GM15510 (cell line): ENCODE measurements around the gene LMTK3.

Source experiments
- POLR2A ChIP-seq: IDR thresholded peaks from 3 replicates; pipeline ENCODE4 v1.6.1; 2011; ENCODE audit warnings: borderline replicate concordance; ENCODE audit not compliant: insufficient read length; ENCODE audit errors: extremely low read depth

Gene LMTK3

DNA sequence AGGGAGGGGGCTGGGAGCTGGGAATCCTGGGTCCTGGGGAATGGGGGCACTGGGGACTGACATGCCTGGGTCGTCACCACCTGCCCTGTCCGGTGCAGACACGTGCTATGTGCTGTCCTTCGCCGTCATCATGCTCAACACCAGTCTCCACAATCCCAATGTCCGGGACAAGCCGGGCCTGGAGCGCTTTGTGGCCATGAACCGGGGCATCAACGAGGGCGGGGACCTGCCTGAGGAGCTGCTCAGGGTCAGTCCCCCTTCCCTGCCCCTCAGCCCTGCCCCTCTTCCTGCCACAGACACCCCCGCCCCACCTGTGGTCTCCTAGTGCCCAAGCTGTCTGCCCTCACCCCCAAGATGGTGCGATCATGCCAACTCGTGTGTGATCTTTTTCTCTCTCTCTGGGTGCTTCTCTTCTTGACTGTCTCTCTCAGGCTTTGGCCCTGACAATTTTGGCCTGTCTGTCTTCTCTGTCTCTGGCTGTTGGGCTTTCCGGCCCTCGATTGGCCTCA, 37.5 kb downstream of the LMTK3 start:
- TF ChIP-seq POLR2A: no peak

DNA sequence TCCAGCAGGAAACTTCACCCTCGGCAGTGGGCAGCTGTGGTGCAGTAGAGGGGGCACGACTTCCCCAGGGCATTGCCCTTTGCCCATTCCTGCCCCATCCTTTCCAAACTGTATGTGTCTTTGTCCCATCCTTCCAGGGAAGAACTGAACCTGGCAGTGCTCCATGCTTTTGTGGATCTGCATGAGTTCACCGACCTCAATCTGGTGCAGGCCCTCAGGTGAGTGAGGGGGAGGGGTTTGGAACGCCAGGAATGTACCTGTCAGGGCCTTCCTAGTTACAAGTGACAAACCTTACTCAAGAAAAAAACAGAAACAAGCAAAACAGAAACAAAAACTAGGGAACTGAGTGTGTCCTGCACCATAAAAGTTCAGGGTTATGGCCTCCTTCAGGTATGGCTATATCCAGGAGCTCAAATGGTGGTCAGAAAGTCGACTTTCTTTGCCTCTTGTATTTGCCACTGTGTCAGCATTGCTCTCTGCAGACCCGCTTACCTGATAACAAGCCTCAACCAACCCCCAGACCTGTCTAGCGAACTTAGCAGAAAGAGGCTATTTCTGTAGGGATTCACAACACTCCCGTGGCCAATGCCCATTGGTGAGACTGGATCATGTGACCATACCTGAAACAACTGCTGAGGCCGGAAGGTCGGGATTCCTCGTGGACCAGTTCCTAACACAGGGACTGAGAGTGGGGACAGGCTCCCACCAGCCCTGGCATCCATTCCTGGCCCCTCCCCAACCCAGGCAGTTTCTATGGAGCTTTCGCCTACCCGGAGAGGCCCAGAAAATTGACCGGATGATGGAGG, 38.3 kb downstream of the LMTK3 start:
- no peak for TF ChIP-seq POLR2A

DNA sequence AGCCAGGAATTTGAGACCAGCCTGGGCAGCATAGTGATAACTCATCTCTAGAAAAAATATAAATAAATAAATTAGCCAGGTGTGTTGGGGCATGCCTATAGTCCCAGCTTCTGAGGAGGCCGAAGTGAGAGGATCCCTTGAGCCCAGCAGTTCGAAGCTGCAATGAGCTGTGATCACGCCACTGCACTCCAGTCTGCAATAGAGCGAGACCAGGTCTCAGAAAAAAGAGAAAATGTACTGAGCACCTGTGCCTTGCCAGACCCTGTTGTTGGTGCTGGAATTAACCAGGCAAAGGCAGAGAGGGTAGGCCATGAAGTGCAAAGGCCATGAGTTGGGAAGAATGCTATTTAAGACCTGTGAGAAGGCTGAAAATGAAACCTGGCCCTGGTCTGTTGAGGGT, 39.8 kb downstream of the LMTK3 start:
- no peak for TF ChIP-seq POLR2A

DNA sequence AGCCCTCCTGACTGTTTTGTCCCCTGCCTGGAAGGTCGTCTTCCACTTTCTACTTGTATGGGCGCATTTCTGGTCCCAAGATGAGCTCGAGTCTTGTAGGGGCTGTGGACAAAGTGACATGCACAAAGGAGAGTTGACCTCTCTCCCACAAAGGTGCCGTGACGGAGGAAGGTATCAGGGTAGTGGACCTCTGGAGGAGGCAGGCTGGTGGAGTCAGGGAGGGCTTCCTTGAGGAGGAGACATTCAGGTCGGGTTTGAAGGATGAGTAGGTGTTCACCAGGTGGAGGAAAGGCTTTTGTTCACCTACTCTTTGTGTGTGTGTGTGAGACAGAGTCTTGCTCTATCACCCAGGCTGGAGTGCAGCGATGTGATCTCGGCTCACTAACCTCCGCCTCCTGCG, 40.8 kb downstream of the LMTK3 start:
- TF ChIP-seq POLR2A: no peak

DNA sequence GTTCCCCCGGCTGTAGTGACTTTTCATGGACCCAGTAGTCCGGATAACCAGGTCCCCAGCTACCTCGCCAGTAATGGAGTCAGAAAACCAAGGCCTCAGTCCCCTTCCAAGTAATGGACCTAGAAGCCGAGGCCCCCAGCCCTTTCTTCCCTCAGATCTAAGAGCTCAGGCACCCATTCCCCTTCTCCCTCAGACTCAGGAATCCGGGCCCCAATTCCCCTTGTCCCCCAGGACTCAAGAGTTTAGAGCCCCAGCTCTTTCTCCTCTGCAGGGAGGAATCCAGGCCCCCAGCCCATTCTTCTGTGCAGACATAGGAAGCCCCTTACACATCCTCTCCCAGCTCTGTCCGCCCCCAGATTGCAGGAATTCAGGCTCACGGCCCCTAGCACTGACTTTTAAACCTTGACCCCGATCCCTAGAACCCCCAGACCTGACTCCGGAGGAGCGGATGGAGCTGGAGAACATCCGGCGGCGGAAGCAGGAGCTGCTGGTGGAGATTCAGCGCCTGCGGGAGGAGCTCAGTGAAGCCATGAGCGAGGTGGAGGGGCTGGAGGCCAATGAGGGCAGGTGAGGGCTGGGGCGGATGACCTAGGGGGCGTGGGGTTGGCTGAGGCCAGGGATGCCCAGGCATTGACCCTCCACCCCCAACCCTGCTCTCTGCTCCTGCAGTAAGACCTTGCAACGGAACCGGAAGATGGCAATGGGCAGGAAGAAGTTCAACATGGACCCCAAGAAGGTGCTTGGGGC, 41.5 kb downstream of the LMTK3 start:
- TF ChIP-seq POLR2A: no peak

DNA sequence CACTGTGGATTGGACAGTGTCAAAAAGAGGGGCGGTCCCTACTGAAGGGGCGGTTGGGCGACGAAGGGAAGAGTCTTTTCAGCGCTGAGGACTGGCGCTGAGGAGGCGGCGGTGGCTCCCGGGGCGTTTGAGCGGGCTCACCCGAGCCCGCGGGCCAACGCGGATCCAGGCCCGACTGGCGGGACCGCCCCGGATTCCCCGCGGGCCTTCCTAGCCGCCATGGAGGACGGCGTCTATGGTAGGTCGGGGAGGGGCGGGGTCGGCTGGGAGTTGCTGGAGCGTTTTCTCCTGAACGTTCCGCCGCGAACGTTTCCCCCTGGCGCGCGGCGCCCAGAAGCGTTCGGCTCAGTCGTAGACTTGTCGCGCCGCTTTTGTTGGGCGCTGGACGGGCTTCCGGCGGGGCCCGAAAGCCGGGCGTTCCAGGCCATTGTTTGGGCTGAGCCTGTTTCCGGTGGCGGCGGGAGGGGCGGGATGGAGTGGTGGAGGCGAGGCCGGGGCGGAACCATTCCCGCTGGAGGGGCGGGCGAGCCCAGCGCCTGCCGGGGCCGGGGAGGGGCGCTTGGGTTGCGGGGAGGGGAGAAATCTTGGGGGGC, 42.2 kb downstream of the LMTK3 start, which contains the start of gene CYTH2:
CYTH2 (plus strand) TSS at position 81 of the 593 bp plus-strand sequence; CDS start at position 220, 139 bp downstream.
- peak; percentile 81 for TF ChIP-seq POLR2A

DNA sequence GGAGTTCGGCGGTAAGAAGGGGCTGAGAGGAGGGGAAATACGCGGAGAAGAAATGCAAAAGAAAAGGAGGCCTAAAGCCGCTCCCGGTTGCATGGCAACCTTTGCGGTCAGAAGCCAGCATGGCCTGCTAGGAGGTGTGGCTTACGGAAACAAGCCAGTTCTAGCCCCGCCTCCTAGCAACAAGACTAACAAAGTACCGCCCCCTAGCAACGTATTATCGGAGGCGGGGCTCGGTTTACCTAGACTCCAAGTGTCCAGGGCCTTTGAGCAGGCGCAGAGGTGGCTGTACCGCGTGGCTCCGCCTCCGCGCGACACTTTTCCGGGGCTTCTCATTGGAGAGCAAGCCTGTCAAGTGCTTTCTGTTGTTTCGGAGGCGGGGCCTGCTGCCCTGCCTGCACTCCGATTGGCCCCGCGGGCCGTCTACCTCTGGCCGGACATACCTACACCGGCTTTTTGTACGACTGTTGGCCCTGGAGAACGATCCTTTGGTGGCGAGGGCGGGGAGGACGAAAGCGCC, 42.8 kb downstream of the LMTK3 start:
- no peak for TF ChIP-seq POLR2A

DNA sequence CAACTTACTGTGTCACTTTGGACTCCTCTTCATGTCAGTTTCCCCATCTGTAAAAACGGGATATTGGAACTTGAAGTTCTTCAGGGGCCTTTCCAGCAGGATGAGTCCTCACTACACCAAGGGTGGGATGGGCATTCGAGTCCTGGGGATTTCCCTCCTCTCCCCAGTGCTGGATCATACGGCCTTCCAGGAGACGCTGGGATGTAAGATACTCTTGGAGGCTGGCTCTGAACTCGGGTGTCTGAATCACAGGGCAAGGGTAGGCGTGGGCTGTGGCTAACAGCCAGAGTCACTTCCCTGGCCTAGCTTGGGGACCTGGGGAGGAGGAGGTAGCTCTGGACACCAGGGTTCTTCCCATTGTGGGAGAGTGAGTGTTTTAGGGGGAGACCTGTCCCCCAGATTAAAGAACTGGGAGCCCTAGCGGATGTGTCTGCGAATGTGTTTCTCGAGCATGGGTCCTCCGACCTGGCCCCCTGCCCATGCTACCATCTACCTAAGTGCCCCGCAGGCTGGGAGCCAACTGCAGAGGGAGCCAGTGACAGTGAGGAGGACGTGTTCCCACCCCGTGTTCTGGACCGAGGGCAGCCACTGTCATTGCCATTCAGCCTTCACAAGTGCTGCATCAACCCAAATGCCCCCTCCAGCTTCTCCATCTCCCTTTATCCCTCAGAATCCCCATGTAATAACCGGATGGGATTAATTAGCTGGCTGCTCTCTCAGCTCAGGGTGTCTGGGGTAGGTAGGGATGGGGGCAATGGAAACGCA, 44.9 kb downstream of the LMTK3 start:
- no peak for TF ChIP-seq POLR2A

DNA sequence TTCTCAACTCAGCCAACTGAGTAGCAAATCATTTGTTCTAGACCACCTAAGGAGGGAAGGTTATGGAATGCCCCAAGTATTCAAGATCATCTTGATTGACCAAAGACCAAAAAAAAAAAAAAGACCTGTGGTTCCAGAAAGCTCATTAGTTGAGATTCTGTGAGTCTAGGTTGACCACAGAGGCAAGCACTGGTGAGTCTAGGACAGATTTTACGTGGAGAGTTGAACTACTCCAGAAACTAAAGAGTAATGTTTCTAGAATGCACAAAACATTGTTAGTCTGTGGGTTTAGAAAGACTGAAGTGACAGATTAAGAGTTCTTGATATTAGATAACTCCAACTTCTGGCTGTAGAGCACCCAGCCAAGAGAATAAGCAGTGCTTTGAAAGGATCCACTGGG, 46.4 kb downstream of the LMTK3 start:
- no peak for TF ChIP-seq POLR2A

DNA sequence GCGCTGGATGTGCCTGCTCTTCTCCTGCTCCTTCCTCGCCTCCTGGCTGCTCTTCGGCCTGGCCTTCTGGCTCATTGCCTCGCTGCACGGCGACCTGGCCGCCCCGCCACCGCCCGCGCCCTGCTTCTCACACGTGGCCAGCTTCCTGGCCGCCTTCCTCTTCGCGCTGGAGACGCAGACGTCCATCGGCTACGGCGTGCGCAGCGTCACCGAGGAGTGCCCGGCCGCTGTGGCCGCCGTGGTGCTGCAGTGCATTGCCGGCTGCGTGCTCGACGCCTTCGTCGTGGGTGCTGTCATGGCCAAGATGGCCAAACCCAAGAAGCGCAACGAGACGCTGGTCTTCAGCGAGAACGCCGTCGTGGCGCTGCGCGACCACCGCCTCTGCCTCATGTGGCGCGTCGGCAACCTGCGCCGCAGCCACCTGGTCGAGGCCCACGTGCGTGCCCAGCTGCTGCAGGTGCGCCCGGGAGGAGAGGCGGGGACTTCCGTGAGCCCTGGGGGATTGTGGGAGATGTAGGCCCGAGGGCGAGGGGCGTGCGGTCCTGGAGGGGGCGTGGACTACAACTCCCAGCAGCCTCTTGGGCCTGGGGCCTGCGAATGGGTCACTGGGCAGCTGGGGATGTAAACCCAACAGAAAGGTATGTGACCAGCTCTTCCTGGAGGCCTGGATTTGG, 49.5 kb downstream of the LMTK3 start:
- no peak for TF ChIP-seq POLR2A

DNA sequence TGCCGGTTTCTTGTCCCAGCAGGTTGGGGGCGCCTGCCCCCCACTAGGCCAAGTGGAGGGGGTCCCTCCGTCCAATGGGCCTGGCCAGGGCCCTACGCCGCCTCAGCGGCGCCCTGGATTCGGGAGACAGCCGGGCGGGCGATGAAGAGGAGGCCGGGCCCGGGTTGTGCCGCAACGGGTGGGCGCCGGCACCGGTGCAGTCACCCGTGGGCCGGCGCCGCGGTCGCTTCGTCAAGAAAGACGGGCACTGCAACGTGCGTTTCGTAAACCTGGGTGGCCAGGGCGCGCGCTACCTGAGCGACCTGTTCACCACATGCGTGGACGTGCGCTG, 50.0 kb downstream of the LMTK3 start:
- TF ChIP-seq POLR2A: no peak

DNA sequence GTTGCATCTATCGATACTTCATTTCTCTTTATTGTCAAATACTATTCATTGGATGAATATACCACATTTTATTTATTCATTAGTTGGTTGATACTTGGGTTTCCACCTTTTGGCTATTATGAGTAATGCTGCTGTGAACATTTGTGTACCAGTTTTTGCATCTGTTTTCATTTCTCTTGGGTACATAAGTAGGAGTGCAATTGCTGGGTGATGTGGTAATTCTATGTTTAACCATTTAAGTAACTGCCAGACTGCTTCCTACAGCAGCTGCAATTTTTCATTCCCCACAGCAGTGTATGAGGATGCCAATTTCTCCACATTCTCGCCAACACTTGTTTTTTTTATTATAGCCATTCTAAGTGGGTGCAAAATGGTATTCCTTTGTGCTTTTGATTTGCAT, 53.6 kb downstream of the LMTK3 start:
- TF ChIP-seq POLR2A: no peak

DNA sequence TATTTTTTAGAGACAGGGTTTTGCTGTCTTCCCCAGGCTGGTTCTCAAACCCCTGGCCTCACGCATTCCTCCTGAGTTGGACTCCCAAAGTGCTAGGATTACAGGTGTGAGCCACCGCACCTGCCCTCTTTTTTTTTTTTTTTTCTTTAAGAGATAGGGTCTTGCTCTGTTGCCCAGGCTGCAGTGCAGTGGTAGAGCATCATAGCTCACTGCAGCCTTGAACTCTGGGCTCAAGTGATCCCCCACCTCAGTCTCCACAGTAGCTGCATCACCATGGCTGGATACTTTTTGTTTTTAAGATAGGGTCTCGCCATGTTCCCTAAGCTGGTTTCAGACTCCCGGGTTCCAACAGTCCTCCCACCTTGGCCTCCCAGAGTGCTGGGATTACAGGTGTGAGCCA, 54.8 kb downstream of the LMTK3 start:
- TF ChIP-seq POLR2A: no peak
